Measurements from ENCODE around the gene ORM1.
"Not testable (repeated sequence)": the region's sequence is repeated elsewhere in the genome, so short reads cannot be mapped to it uniquely, and the experiment has no call there.

The ORM1 gene

DNA sequence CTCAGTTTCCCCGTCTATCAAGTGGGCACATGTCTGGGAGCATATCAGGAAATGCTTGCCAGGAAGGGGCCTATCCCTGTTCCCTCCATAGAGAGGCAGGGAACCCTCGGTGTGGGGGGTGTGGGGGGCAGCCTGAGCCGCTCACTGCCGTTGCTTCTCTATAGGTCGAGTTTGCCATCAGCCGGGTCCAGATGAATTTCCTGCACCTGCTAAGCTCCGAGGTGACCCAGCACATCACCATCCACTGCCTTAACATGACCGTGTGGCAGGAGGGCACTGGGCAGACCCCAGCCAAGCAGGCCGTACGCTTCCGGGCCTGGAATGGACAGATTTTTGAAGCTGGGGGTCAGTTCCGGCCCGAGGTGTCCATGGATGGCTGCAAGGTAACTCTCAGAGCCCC is 13.8 kb upstream of the ORM1 start:
- DNase-seq, result no peak

GRCh38 chr9:114310471-114311450 is 12.1 kb upstream of the ORM1 start:
- DNase-seq, result no peak

- DNase-seq, result no peak
Observed at GRCh38 chr9:114311571-114312512, 11.1 kb upstream of the ORM1 start.

- DNase-seq, result no peak
Observed at GRCh38 chr9:114312513-114312875, 10.4 kb upstream of the ORM1 start.

- no peak for DNase-seq
Observed at GRCh38 chr9:114313186-114313585, 9.7 kb upstream of the ORM1 start.

DNA sequence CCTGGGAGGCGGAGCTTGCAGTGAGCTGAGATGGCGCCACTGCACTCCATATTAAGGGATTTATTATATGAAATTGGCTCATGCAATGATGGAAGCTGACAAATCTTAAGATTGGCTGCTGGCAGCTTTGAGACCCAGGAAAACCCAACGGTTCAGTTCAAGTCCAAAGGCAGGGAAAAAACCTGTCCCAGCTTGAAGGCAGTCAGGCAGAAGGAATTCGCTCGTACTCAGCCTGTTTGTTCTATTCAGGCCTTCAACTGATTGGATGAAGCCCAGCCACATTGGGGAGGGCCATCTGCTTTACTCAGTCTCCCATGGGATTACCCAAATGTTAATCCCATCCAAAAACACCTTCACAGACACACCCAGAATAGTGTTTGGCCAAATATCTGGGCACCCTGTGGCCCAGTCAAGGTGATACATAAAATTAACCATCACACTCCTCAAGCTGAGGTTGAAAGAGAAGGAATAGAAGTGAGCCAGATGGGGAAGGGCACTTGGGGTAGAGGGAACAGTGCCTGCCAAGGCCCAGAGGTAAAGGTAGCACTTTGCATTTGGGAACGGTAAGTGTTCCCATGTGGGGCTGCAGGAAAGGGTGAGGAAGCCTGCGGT is 8.5 kb upstream of the ORM1 start:
- DNase-seq, result no peak

GRCh38 chr9:114314881-114315722 is 7.8 kb upstream of the ORM1 start:
- no peak for DNase-seq

DNA sequence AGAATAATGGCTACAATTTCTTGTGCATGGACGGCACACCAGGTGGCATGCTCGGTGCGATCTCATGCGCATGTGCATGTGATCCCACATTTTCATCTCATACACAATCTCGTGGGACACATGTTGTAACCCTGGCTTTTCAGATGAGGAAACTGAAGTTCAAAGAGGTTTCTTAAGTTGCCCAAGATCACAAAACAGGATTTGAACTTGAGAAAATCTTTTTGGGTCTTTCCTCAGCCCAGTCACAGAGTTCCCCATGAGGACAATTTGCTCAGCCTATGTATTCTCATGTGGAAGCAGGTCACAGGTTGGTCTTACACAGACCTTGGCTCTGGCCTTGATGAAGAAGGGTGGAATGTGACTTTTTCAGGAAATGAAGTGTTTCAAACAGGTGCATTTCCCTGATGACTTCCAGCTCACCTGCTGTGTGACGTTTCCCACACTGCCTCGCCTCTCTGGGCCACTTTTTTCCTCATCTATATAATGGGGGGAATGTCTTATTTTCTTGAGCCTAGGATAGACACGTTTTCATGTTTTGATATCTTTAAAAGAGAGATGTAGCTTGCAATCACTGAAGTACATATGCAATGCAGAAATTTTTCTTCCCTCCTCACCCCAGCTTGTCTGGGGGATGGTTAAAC is 7.1 kb upstream of the ORM1 start:
- DNase-seq, result no peak

GRCh38 chr9:114316605-114317230 is 6.2 kb upstream of the ORM1 start:
- no peak for DNase-seq

DNA sequence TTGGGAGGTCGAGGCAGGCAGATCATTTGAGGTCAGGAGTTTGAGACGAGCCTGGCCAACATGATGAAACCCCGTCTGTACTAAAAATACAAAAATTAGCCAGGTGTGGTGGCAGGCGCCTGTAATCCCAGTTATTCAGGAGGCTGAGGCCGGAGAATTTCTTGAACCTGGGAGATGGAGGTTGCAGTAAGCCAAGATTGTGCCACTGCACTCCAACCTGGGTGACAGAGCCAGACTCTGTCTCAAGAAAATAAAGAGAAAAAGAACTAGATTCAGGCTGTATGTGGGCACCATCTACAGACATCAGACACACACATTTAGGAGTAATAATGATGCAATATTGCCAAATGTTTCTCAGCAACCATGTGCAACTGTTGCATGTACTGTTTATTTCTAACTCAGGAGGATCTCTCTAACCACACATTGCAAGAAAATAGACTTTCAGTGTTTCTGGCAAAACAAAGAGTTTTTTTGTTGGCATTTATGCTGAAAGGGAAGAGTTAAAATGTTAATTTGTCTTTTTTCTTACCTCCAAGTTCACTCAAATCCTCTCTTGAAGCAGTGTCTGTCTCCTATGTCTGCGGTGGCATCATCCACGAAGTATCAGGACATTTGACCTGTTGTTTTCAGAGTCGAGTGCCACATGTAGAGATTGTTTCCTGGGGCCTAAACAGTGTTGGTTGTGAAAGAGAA is 5.1 kb upstream of the ORM1 start:
- DNase-seq, result no peak

DNA sequence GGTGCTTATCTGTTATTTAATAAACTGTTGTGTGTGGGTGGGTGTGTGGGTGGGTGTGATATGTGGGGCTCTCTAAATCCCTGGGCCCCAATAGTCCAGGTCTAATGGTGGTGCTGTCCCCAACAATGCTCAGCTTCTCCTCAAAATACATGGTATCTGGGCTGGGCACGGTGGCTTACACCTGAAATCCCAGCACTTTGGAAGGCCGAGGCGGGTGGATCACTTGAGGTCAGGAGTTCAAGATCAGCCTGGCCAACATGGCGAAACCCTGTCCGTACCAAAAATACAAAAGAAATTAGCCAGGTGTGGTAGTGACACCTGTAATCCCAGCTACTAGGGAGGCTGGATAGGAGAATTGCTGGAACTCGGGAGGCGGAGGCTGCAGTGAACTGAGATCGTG is 4.5 kb upstream of the ORM1 start:
- DNase-seq, result no peak

- no peak for DNase-seq
Observed at GRCh38 chr9:114319147-114319546, 3.8 kb upstream of the ORM1 start.

DNA sequence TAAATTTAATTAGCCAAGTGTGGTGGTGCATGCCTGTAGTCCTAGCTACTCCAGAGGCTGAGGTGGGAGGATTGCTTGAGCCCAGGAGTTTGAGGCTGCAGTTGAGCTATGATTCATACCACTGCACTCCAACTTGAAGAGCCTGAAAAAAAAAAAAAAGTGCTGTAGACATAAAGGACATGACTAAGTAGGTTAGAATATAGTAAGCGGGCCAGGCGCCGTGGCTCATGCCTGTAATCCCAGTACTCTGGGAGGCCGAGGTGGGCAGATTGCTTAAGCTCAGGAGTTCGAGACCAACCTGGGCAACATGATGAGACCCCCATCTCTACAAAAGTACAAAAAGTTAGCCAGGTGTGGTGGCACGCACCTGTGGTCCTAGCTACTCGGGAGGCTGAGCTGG is 2.2 kb upstream of the ORM1 start:
- DNase-seq, result not testable (repeated sequence)

- DNase-seq, result no peak
Observed at GRCh38 chr9:114321759-114322158, 1.1 kb upstream of the ORM1 start.

DNA sequence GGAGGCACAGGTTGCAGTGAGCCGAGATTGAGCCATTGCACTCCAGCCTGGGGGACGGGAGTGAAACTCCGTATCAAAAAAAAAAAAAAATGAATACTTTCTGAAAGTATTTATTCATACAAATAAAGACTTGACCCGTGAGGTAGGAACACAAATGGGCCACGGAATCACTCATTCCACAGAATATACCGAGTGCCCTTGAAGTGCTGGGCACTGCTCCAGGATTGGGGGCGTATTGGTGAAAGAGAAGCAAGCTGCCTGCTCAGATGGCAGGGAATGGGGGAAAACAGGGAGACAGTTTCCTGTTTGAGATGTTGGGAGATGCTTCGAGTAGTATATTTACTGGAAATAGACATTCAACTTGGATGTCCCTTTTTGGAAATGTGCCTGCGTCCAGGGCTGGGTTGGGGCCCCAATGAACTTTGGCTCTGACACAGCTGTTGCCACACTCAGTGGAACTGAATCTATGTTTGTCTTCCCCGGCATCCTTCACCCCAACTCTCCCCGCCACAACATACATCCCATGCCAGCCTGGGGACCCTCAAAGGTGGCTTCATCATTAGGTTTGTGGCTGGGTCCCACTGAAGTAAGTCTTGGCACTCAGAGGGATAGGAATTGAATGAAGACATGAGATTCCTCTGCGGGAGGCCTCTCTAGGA is 609 bp upstream of the ORM1 start:
- not testable (repeated sequence) for DNase-seq

DNA sequence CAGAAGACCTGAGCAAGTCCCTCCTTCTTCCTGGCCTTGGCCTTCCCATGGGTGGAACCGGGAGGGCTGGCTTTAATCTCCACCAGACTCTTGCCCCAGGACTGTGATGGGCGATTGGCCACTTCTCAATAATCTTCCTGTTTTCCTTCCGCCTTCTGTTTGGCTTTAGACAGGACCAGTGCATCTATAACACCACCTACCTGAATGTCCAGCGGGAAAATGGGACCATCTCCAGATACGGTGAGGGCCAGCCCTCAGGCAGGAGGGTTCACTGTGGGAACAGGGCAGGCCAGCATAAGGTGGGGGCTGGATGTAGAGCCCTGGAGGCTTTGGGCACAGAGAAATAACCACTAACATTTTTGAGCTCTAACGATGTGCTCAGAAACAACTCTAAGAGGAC is 951 bp downstream of the ORM1 start:
- not testable (repeated sequence) for DNase-seq

DNA sequence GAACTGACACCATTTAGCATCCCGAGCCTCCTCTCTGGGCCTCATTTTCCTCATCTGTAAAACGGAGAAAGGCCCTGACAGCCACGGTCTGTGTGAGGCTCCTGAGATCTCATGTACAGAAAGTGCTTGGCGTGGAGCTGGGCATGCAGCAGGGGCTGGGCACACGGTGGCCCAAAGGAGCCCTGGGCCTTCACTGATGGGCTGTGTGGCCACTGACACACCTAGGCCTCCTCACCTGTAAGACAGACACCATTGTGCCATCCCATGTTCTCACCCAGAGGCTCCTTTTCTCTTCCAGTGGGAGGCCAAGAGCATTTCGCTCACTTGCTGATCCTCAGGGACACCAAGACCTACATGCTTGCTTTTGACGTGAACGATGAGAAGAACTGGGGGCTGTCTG is 1.6 kb downstream of the ORM1 start:
- no peak for DNase-seq

- not testable (repeated sequence) for DNase-seq
Observed at GRCh38 chr9:114324965-114325364, 2.1 kb downstream of the ORM1 start.

DNA sequence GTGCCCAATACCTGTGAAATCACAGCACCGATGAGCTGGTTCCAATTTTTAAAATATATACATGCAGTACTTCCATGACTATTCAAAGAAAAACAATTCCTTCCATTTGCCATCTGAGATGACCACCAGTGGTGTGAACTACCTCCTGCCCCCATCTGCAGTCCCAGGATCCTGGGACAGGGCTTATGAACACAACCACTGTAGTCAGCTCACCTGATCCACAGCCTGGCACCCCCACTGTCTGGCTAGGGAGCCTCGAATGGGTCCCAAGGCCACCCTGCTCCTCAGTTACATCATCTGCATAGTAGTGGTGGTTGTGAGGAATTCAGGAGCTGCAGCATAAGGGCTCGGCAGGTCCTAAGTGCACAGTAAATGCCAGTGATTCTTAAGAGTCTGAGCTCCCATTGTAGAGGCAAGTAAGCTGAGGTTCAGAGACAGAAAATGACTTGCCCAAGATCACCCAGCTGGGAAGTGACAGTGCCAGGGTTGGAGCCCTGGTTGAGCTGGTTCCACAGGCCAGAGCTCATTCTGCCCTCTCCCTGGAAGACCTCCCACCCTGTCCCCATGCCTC is 2.9 kb downstream of the ORM1 start:
- DNase-seq, result not testable (repeated sequence)

DNA sequence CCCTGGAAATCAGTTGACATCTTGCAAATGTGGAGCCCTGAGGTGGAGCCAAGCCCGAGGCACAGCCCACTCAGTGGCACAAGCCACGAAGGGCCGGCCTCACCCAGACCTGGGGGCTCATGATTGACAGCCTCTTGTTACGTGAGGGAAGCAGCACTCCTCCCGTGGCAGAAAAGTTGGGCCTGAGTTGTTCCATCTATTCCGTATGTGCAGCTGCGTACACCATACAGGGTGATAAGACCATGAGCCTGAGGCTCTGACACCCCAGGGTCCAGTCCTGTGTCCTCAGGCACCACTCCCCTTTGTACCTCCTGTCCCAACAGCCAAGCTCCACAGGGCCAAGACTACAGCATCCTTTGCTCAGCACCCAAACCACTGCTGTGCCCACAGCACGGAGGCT is 4.9 kb downstream of the ORM1 start:
- no peak for DNase-seq
